RWPE1 (cell line): Measurements from ENCODE around the gene TMEM229B.
"Not testable (repeated sequence)": the region's sequence is repeated elsewhere in the genome, so short reads cannot be mapped to it uniquely, and the experiment has no call there.

Experiments used
- CTCF ChIA-PET: fragments of 350-600 bp; sonication (Branson Sonifier 250); formaldehyde crosslinking; extraction: SDS; loops from one replicate; lab custom pipeline; 2021; lab: Yijun Ruan, JAX
- POLR2A ChIA-PET: fragments of 400-600 bp; formaldehyde crosslinking; extraction: SDS; loops from one replicate; lab custom pipeline; 2020; ENCODE audit warnings: antibody characterized with exemption; ENCODE audit not compliant: low non-redundant PET; lab: Yijun Ruan, JAX
- DNase-seq: peaks from one replicate; pipeline ENCODE4 v3.0.0; 2012; ENCODE audit warnings: low spot score
- H3K27ac ChIP-seq: fragments of 450-650 bp; 2 replicates; pipeline ENCODE4 v1.5.1; 2017
- CTCF ChIP-seq: fragments of 450-650 bp; conservative IDR thresholded peaks from 2 replicates; pipeline ENCODE4 v1.5.1; 2017; ENCODE audit warnings: low read depth, mild to moderate bottlenecking

TMEM229B gene

GRCh38 chr14:67459336-67459735 lies 29.2 kb downstream of the TMEM229B start:
- ChIA-PET CTCF (no interaction called here), POLR2A (no interaction called here)
- DNase-seq, result no peak
- TF ChIP-seq CTCF, result no peak
- no peak overlapping the region for H3K27ac ChIP-seq

- H3K27ac ChIP-seq, result no peak overlapping the region
- ChIA-PET CTCF (interaction anchor here (1.4 kb wide), 1 partner anchor 114 kb away, joined by 6 read pairs; no protein-coding TSS in a partner anchor), POLR2A (no interaction called here)
- no peak for DNase-seq
- no peak for TF ChIP-seq CTCF
Measured at GRCh38 chr14:67457782-67458181, 30.7 kb downstream of the TMEM229B start.

- ChIA-PET POLR2A (no interaction called here), CTCF (interaction anchor here (0.7 kb wide), 1 partner anchor 121 kb away, joined by 3 read pairs; no protein-coding TSS in a partner anchor)
- no peak for DNase-seq
- TF ChIP-seq CTCF, result no peak
- no peak overlapping the region for H3K27ac ChIP-seq
Measured at GRCh38 chr14:67456732-67457131, 31.8 kb downstream of the TMEM229B start.

GRCh38 chr14:67453575-67454300 lies 34.8 kb downstream of the TMEM229B start:
- CTCF ChIA-PET, result interaction anchor here (0.5 kb wide), 2 partner anchors 102 to 241 kb away, joined by 3 to 4 read pairs; no protein-coding TSS in a partner anchor
- no peak overlapping the region for H3K27ac ChIP-seq
- POLR2A ChIA-PET, result no interaction called here
- DNase-seq, result no peak
- TF ChIP-seq CTCF, result no peak

- CTCF ChIA-PET, result interaction anchor here (1.0 to 1.1 kb wide), 2 partner anchors 9 to 24 kb away, joined by 3 read pairs; no protein-coding TSS in a partner anchor
- POLR2A ChIA-PET, DNase-seq, H3K27ac ChIP-seq: not testable (repeated sequence)
Measured at GRCh38 chr14:67451667-67452066, 36.9 kb downstream of the TMEM229B start.

GRCh38 chr14:67449096-67449495 lies 39.4 kb downstream of the TMEM229B start:
- TF ChIP-seq CTCF, result no peak
- POLR2A ChIA-PET, result no interaction called here
- no peak for DNase-seq
- H3K27ac ChIP-seq, result no peak overlapping the region
- CTCF ChIA-PET, result interaction anchor here (0.7 kb wide), 1 partner anchor 255 kb away, joined by 3 read pairs; no protein-coding TSS in a partner anchor

GRCh38 chr14:67447033-67447381 lies 41.5 kb downstream of the TMEM229B start:
- H3K27ac ChIP-seq, result no peak overlapping the region
- ChIA-PET POLR2A (no interaction called here), CTCF (interaction anchor here (1.5 kb wide), 1 partner anchor 15 kb away, joined by 3 read pairs; no protein-coding TSS in a partner anchor)
- no peak for TF ChIP-seq CTCF
- DNase-seq, result no peak
